GM12878 (cell line): ENCODE results near the gene ZNF467. TPM values are rescaled to one million over a fixed set of nuclear protein-coding genes. Genes with fewer than 3 reads are reported as not detected.

Experiments used
- ATAC-seq: fragments of 200-7000 bp; cut with Tn5 transposase; 3 replicates; pipeline ENCODE4 v1.9.1; 2020; ENCODE audit warnings: mild to moderate bottlenecking, moderate library complexity
- BruUV-seq: library from RNA; stranded (reverse); fragments of 400-500 nt; replicated peaks from 2 replicates; lab custom pipeline; 2021; lab: Mats Ljungman, UMichigan
- CTCF ChIA-PET: fragments of 300-600 bp; sonication (Branson Sonifier 250); formaldehyde crosslinking; extraction: SDS; loops from one replicate; lab custom pipeline; 2021; ENCODE audit warnings: inconsistent platforms; lab: Yijun Ruan, JAX
- POLR2A ChIA-PET: fragments of 350-600 bp; formaldehyde crosslinking; extraction: SDS; loops from one replicate; lab custom pipeline; 2021; ENCODE audit warnings: inconsistent platforms; lab: Charles Lee
- RAD21 ChIA-PET: fragments of 300-600 bp; sonication (Branson Sonifier 250); formaldehyde crosslinking; loops from one replicate; lab custom pipeline; 2023; ENCODE audit warnings: antibody characterized with exemption; ENCODE audit not compliant: unreplicated experiment; lab: Charles Lee
- SMC1A ChIA-PET: fragments of 300-600 bp; sonication (Branson Sonifier 250); formaldehyde crosslinking; loops from one replicate; lab custom pipeline; 2023; ENCODE audit not compliant: unreplicated experiment, uncharacterized antibody; lab: Charles Lee
- DNase-seq: peaks from one replicate; pipeline ENCODE4 v3.0.0-alpha.2; 2011; ENCODE audit warnings: low read depth, low spot score
- FAIRE-seq: peaks from 3 replicates; lab custom pipeline; 2011; peaks lifted over from hg19 to GRCh38; lab: Jason Lieb, UNC
- H2AFZ ChIP-seq: 2 replicates; pipeline ENCODE4 v1.6.0; 2011; ENCODE audit warnings: low read depth, low read length, control low read depth; ENCODE audit not compliant: control insufficient read depth
- H3K27ac ChIP-seq: 2 replicates; pipeline ENCODE4 v1.5.1; 2011; ENCODE audit warnings: control low read depth; ENCODE audit not compliant: control insufficient read depth, insufficient read depth
- H3K27me3 ChIP-seq, 2 experiments: replicated peaks in 1 of 2; 2 replicates each; pipeline versions ENCODE4 v1.6.0 to v1.6.1; 2011; ENCODE audit warnings: low read length in 1 of 2; ENCODE audit not compliant: control insufficient read depth in 2 of 2, insufficient read depth in 2 of 2
- H3K36me3 ChIP-seq, 2 experiments: 2 replicates each; pipeline ENCODE4 v1.5.1; 2011; ENCODE audit warnings: low read length in 1 of 2; ENCODE audit not compliant: control insufficient read depth in 2 of 2, insufficient read depth in 2 of 2
- H3K4me1 ChIP-seq: 2 replicates; pipeline ENCODE4 v1.6.1; 2011; ENCODE audit warnings: mild to moderate bottlenecking, low read length, moderate library complexity, mixed read lengths; ENCODE audit not compliant: control insufficient read depth, insufficient read depth
- H3K4me2 ChIP-seq: 2 replicates; pipeline ENCODE4 v1.6.0; 2011; ENCODE audit warnings: control low read depth; ENCODE audit not compliant: control insufficient read depth, insufficient read depth
- H3K4me3 ChIP-seq: fragments of 200-600 bp; sonication (generic); 2 replicates; pipeline ENCODE4 v1.5.1; 2016
- H3K79me2 ChIP-seq: 2 replicates; pipeline ENCODE4 v1.6.0; 2011; ENCODE audit warnings: low read length; ENCODE audit not compliant: control insufficient read depth, insufficient read depth
- H3K9ac ChIP-seq: 2 replicates; pipeline ENCODE4 v1.8.0; 2011; ENCODE audit warnings: low read length, control low read depth, mixed read lengths; ENCODE audit not compliant: control insufficient read depth, insufficient read depth
- H3K9me3 ChIP-seq: replicated peaks from 3 replicates; pipeline ENCODE4 v1.5.1; 2011; ENCODE audit warnings: mild to moderate bottlenecking, low read length; ENCODE audit not compliant: control insufficient read depth, insufficient read depth
- H4K20me1 ChIP-seq: 2 replicates; pipeline ENCODE4 v1.6.0; 2011; ENCODE audit not compliant: control insufficient read depth, insufficient read depth
- CHD1 ChIP-seq: IDR thresholded peaks from 2 replicates; pipeline ENCODE4 v1.6.1; 2012; ENCODE audit warnings: low read depth, low read length, improper control_type of control experiment
- E2F8 ChIP-seq: fragments of 450-650 bp; IDR thresholded peaks from 2 replicates; pipeline ENCODE4 v1.6.1; 2018; ENCODE audit warnings: mild to moderate bottlenecking, low read depth, moderate library complexity; ENCODE audit not compliant: partially characterized antibody
- ETV6 ChIP-seq, 2 experiments: fragments of 450-650 bp in 1 of 2; IDR thresholded peaks in 1 of 2; conservative IDR thresholded peaks in 1 of 2; 2 replicates each; pipeline ENCODE4 v1.6.1; 2014; ENCODE audit warnings: antibody characterized with exemption in 1 of 2, borderline replicate concordance in 1 of 2, low read depth in 1 of 2, mild to moderate bottlenecking in 1 of 2, moderate library complexity in 1 of 2
- FOXM1 ChIP-seq: IDR thresholded peaks from 2 replicates; pipeline ENCODE4 v1.6.1; 2012; ENCODE audit warnings: low read depth, mild to moderate bottlenecking, inconsistent platforms, low read length, moderate library complexity
- JUND ChIP-seq: IDR thresholded peaks from 2 replicates; pipeline ENCODE4 v1.6.1; 2012; ENCODE audit warnings: low read depth, mild to moderate bottlenecking, low read length, improper control_type of control experiment, moderate library complexity
- MEF2A ChIP-seq: IDR thresholded peaks from 2 replicates; pipeline ENCODE4 v1.6.1; 2011; ENCODE audit warnings: low read depth, mild to moderate bottlenecking, low read length, moderate library complexity; ENCODE audit not compliant: insufficient read depth
- MTA3 ChIP-seq: IDR thresholded peaks from 2 replicates; pipeline ENCODE4 v1.6.1; 2012; ENCODE audit warnings: low read length, inconsistent platforms, borderline replicate concordance
- NBN ChIP-seq: fragments of 450-650 bp; IDR thresholded peaks from 2 replicates; pipeline ENCODE4 v1.6.1; 2016
- NFYB ChIP-seq: IDR thresholded peaks from 2 replicates; pipeline ENCODE4 v1.6.1; 2011; ENCODE audit warnings: low read depth, mild to moderate bottlenecking, low read length, improper control_type of control experiment, moderate library complexity; ENCODE audit not compliant: insufficient read depth
- PAX8 ChIP-seq: fragments of 450-650 bp; IDR thresholded peaks from 2 replicates; pipeline ENCODE4 v1.6.1; 2017; ENCODE audit warnings: mild to moderate bottlenecking, moderate library complexity
- POLR2AphosphoS5 ChIP-seq: IDR thresholded peaks from 2 replicates; pipeline ENCODE4 v1.6.1; 2011; ENCODE audit warnings: mild to moderate bottlenecking, low read length, inconsistent platforms
- RB1 ChIP-seq: fragments of 450-650 bp; formaldehyde crosslinking; IDR thresholded peaks from 2 replicates; pipeline ENCODE4 v1.6.1; 2017; ENCODE audit warnings: mild to moderate bottlenecking, borderline replicate concordance
- RCOR1 ChIP-seq: conservative IDR thresholded peaks from 2 replicates; pipeline ENCODE4 v1.6.1; 2012; ENCODE audit warnings: low read depth, low read length, improper control_type of control experiment
- SPI1 ChIP-seq: IDR thresholded peaks from 2 replicates; pipeline ENCODE4 v1.6.1; 2011; ENCODE audit warnings: low read depth, mild to moderate bottlenecking, low read length, moderate library complexity, borderline replicate concordance; ENCODE audit not compliant: insufficient read depth
- TBL1XR1 ChIP-seq: IDR thresholded peaks from 2 replicates; pipeline ENCODE4 v1.6.1; 2012; ENCODE audit warnings: low read depth, low read length, improper control_type of control experiment
- TCF12 ChIP-seq: IDR thresholded peaks from 2 replicates; pipeline ENCODE4 v1.6.1; 2011; ENCODE audit warnings: low read depth, mild to moderate bottlenecking, low read length
- ZNF207 ChIP-seq: fragments of 450-650 bp; IDR thresholded peaks from 2 replicates; pipeline ENCODE4 v1.6.1; 2014; ENCODE audit warnings: antibody characterized with exemption, mild to moderate bottlenecking, borderline replicate concordance
- ZNF217 ChIP-seq: fragments of 450-650 bp; IDR thresholded peaks from 2 replicates; pipeline ENCODE4 v1.6.1; 2017; ENCODE audit warnings: antibody characterized with exemption, mild to moderate bottlenecking
- ZNF384 ChIP-seq: IDR thresholded peaks from 2 replicates; pipeline ENCODE4 v1.6.1; 2012; ENCODE audit warnings: low read depth, mild to moderate bottlenecking, low read length, improper control_type of control experiment, borderline replicate concordance
- ZNF622 ChIP-seq: fragments of 450-650 bp; IDR thresholded peaks from 2 replicates; pipeline ENCODE4 v1.6.1; 2017; ENCODE audit warnings: mild to moderate bottlenecking, inconsistent platforms
- WGBS: methylation state at CpG from one replicate; pipeline ENCODE4 v1.1.6; 2016; ENCODE audit warnings: low lambda C conversion rate; ENCODE audit not compliant: insufficient replicate concordance, insufficient coverage; ENCODE audit errors: missing lambda C conversion rate; 5-methylcytosine and 5-hydroxymethylcytosine counted together
- in situ Hi-C: fragments of 300-500 bp; cut with MboI; formaldehyde crosslinking; loops from 9 replicates; pipeline ENCODE4 v1.14.3; 2018; ENCODE audit warnings: mixed read lengths
- intact Hi-C: fragments of 100-400 bp; cut with micrococcal nuclease; formaldehyde crosslinking; loops from one replicate; pipeline ENCODE4 v1.14.2; 2022; ENCODE audit not compliant: unreplicated experiment
- polyA plus RNA-seq, 11 experiments: library from polyadenylated mRNA; depleted of rRNA in 4 of 11; unstranded in 6 of 11; stranded (reverse) in 5 of 11; fragments of >200 nt; fragmentation: Nextera tagmentation in 4 of 11; fragmentation: Illumina TruSeq in 1 of 11; extraction: Ambion mirVana in 4 of 11; extraction: Trizol in 1 of 11; gene quantifications; 1 replicate in 1 of 11; 2 replicates in 10 of 11; pipeline versions ENCODE4 v1.2.1 to v1.2.3, GENCODE V29; 2011 to 2016; ENCODE audit warnings: inconsistent platforms in 2 of 11, missing spikeins in 2 of 11, low read depth in 1 of 11
- total RNA-seq, 4 experiments: library from RNA; depleted of rRNA in 3 of 4; stranded (reverse); fragments of >200 nt in 3 of 4; fragmentation: Illumina TruSeq in 1 of 4; extraction: Trizol in 1 of 4; gene quantifications; 2 replicates each; pipeline versions ENCODE4 v1.2.1 to v1.2.3, GENCODE V29; 2013 to 2021

Gene ZNF467
- total and polyA plus RNA-seq, 10 of the 15 experiments (the other 5 are each of a cell fraction or from before 2014, with no cell fraction given): not detected

GRCh38 chr7:149715476-149715875 is 57.9 kb downstream of the ZNF467 start:
- H3K27ac ChIP-seq: no peak overlapping the region
- ATAC-seq: no peak

More at GRCh38 chr7:149715476-149715875, 57.9 kb downstream of the ZNF467 start:
- H3K9ac ChIP-seq: peak overlapping the region; percentile 63
- ChIA-PET RAD21 (interaction anchor here (1.4 to 1.8 kb wide), 2 partner anchors 26 to 53 kb away, joined by 3 to 10 read pairs; no protein-coding TSS in a partner anchor), SMC1A (interaction anchor here (1.3 to 1.5 kb wide), 2 partner anchors 27 to 51 kb away, joined by 3 to 6 read pairs; no protein-coding TSS in a partner anchor)
- H3K27me3 ChIP-seq: no peaks in the 10 kb centered on the region
- no peak for DNase-seq
- peaks cover 2% of the 10 kb centered on the region for H3K9me3 ChIP-seq
- H3K79me2 ChIP-seq: peaks cover 4% of the 10 kb centered on the region
- H4K20me1 ChIP-seq: no peaks in the 10 kb centered on the region
- TF ChIP-seq MTA3 (no peak), TCF12 (no peak), POLR2AphosphoS5 (no peak), NFYB (no peak), RCOR1 (no peak), JUND (no peak), FOXM1 (no peak), ZNF207 (no peak), ZNF217 (no peak), NBN (no peak), PAX8 (no peak), ZNF622 (no peak), CHD1 (no peak), E2F8 (no peak), ZNF384 (no peak), MEF2A (no peak), RB1 (no peak), TBL1XR1 (no peak), SPI1 (no peak), ETV6 (conservative IDR thresholded peaks at IDR 0.05 in 1 of 2, IDR thresholded peaks at IDR 0.05 in 1 of 2; ENCODE audit: borderline replicate concordance in 1 of 2, low read depth in 1 of 2) (no peak)
- TF ChIP-seq, all 136 proteins: peak for 0
- Histone ChIP-seq H3K4me2 (peak overlapping the region; percentile 88), H2AFZ (peak overlapping the region; percentile 77), H3K4me1 (peaks cover 14% of the 10 kb centered on the region), H3K36me3 (no peaks in the 10 kb centered on the region), H3K4me3 (peak overlapping the region; percentile 91)
- intact Hi-C loops: no loop called here
- ChIA-PET CTCF (interaction anchor here (2.0 to 2.9 kb wide), 2 partner anchors 26 to 53 kb away, joined by 9 to 10 read pairs; no protein-coding TSS in a partner anchor), POLR2A (no interaction called here)
- FAIRE-seq: no peak
- BruUV-seq: no TSS peak
- WGBS: 40% methylated on average over 8 of the region's 8 CpGs
- in situ Hi-C loops: no loop called here
